ENCODE data around the gene ECHS1.
"Not testable (repeated sequence)": the region's sequence is repeated elsewhere in the genome, so short reads cannot be mapped to it uniquely, and the experiment has no call there.

The ECHS1 gene

DNA sequence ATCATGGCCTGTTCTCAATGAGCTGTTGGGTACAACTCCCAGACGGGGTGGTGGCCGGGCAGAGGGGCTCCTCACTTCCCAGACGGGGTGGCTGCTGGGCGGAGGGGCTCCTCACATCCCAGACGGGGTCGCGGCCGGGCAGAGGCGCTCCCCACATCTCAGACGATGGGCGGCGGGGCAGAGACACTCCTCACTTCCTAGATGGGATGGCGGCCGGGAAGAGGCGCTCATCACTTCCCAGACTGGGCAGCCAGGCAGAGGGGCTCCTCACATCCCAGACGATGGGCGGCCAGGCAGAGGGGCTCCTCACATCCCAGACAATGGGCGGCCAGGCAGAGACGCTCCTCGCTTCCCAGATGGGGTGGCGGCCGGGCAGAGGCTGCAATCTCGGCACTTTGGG is 41.2 kb upstream of the ECHS1 start:
- H3K14ac ChIP-seq (ENCODE audit: low read length); H3K23ac ChIP-seq (ENCODE audit: low read length); H3K4ac ChIP-seq (ENCODE audit: low read depth, low read length); H2BK120ac ChIP-seq (ENCODE audit: insufficient read depth, low read length, poor library complexity); H2AK5ac ChIP-seq (ENCODE audit: low read length); H4K12ac ChIP-seq (ENCODE audit: low read depth, low read length); H3K27me3 ChIP-seq (ENCODE audit: insufficient read depth, low read length); H3K4me2 ChIP-seq (ENCODE audit: low read length); H3K27ac ChIP-seq (ENCODE audit: low read depth, low read length); H3K79me2 ChIP-seq (ENCODE audit: control insufficient read depth, insufficient read depth, low read length, poor library complexity); H2BK12ac ChIP-seq (ENCODE audit: low read length); H3K18ac ChIP-seq (ENCODE audit: low read length); H4K8ac ChIP-seq (ENCODE audit: low read depth, low read length); H3K4me3 ChIP-seq (ENCODE audit: low read depth, low read length); H3K4me1 ChIP-seq (ENCODE audit: control insufficient read depth in 1 of 2, insufficient read depth in 2 of 2, low read length in 2 of 2); H2AFZ ChIP-seq (ENCODE audit: insufficient read depth, low read length, poor library complexity); H4K91ac ChIP-seq (ENCODE audit: low read depth, low read length); H3K79me1 ChIP-seq (ENCODE audit: low read length); H3K9ac ChIP-seq (ENCODE audit: low read length); H3K9me3 ChIP-seq (ENCODE audit: insufficient read depth, low read depth, low read length); H2BK5ac ChIP-seq (ENCODE audit: low read depth, low read length, poor library complexity); DNase-seq: not testable (repeated sequence)
- WGBS (ENCODE audit: extremely low coverage, insufficient coverage, insufficient read length) = no CpG with 5 or more reads among the region's 23 CpGs
- peaks cover 25 to 29% of the 10 kb centered on the region in 2 experiments for H3K36me3 ChIP-seq (ENCODE audit: control insufficient read depth in 1 of 2, insufficient read depth in 2 of 2, low read length in 2 of 2)

DNA sequence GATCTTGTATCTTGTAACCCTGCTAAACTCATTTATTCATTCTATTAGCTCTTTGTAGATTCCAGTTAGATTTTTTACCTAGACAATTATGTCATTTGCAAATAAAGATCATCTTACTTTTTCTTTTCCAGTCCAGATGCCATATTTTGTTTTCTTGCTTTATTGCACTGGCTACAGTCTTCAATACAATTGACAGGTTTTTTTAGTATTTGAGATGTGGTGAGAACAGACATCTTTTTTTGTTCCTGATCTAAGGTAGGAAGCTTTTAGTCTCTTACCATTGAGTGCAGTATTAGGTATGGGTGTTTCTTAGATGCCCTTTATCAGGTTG is 39.2 kb upstream of the ECHS1 start:
- no peak for DNase-seq
- Histone ChIP-seq H2BK5ac (ENCODE audit: low read depth, low read length, poor library complexity) (no peak overlapping the region), H3K36me3 (ENCODE audit: control insufficient read depth in 1 of 2, insufficient read depth in 2 of 2, low read length in 2 of 2) (peaks cover 18 to 19% of the 10 kb centered on the region in 2 experiments), H3K4me3 (ENCODE audit: low read depth, low read length) (no peak overlapping the region), H2AFZ (ENCODE audit: insufficient read depth, low read length, poor library complexity) (no peak overlapping the region), H3K4me2 (ENCODE audit: low read length) (no peak overlapping the region), H3K9me3 (ENCODE audit: insufficient read depth, low read depth, low read length) (peaks cover 8% of the 10 kb centered on the region), H2BK12ac (ENCODE audit: low read length) (no peak overlapping the region), H3K4ac (ENCODE audit: low read depth, low read length) (no peak overlapping the region), H4K8ac (ENCODE audit: low read depth, low read length) (no peak overlapping the region), H4K12ac (ENCODE audit: low read depth, low read length) (no peak overlapping the region), H3K79me2 (ENCODE audit: control insufficient read depth, insufficient read depth, low read length, poor library complexity) (no peaks in the 10 kb centered on the region), H3K27me3 (ENCODE audit: insufficient read depth, low read length) (no peaks in the 10 kb centered on the region), H3K79me1 (ENCODE audit: low read length) (no peaks in the 10 kb centered on the region), H3K4me1 (ENCODE audit: control insufficient read depth in 1 of 2, insufficient read depth in 2 of 2, low read length in 2 of 2) (no peaks in the 10 kb centered on the region), H2BK120ac (ENCODE audit: insufficient read depth, low read length, poor library complexity) (no peak overlapping the region), H3K27ac (ENCODE audit: low read depth, low read length) (no peak overlapping the region), H3K9ac (ENCODE audit: low read length) (no peak overlapping the region), H4K91ac (ENCODE audit: low read depth, low read length) (no peak overlapping the region), H3K23ac (ENCODE audit: low read length) (no peak overlapping the region), H3K18ac (ENCODE audit: low read length) (no peak overlapping the region), H2AK5ac (ENCODE audit: low read length) (no peak overlapping the region), H3K14ac (ENCODE audit: low read length) (no peak overlapping the region)

DNA sequence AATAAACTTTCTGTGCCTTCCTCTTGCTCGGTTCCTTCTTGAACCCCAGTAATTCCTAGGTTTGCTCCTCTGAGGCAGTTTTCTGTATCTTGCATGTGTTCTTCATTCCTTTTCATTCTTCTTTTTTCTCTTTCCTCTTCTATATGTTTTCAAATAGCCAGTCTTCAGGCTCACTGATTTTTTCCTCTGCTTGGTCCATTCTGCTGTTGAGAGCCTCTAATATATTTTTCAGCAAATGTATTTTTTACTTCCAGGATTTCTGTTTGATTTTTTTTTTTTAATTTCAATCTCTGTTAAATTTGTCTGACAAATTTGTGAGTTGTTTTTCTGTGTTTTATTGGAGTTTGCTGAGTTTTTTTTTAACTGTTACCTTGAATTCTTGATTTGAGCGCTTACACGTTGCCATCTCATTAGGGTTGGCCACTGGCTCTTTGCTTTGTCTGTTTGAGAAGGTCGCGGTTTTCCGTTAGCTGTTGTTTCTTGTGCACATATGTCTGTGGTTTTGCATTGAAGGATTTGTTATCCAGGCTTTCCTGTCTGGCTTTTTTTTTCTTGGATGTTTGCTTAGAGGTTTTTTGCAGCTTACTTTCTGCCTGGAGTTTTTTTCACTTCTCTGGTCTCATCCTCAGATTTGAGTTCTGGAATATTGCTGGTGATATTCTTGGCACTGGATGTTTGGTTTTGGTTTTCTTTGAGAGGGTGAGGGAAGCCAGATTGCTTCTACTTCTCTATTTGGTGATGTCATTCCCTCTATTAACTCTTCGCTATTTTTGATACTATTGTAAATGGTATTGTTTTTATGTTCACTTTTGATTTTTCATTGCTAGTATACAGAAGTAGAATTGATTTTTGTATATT is 38.6 kb upstream of the ECHS1 start:
- H2AK5ac ChIP-seq (ENCODE audit: low read length) = no peak overlapping the region
- H3K79me1 ChIP-seq (ENCODE audit: low read length) = no peaks in the 10 kb centered on the region
- H3K27me3 ChIP-seq (ENCODE audit: insufficient read depth, low read length) = no peaks in the 10 kb centered on the region
- H2BK120ac ChIP-seq (ENCODE audit: insufficient read depth, low read length, poor library complexity) = no peak overlapping the region
- H3K4ac ChIP-seq (ENCODE audit: low read depth, low read length) = no peak overlapping the region
- H3K18ac ChIP-seq (ENCODE audit: low read length) = no peak overlapping the region
- H3K27ac ChIP-seq (ENCODE audit: low read depth, low read length) = no peak overlapping the region
- H2BK12ac ChIP-seq (ENCODE audit: low read length) = no peak overlapping the region
- no peak for DNase-seq
- H3K36me3 ChIP-seq (ENCODE audit: control insufficient read depth in 1 of 2, insufficient read depth in 2 of 2, low read length in 2 of 2) = peaks cover 18 to 19% of the 10 kb centered on the region in 2 experiments
- no peak overlapping the region for H3K4me3 ChIP-seq (ENCODE audit: low read depth, low read length)
- H4K12ac ChIP-seq (ENCODE audit: low read depth, low read length) = no peak overlapping the region
- H4K91ac ChIP-seq (ENCODE audit: low read depth, low read length) = no peak overlapping the region
- no peaks in the 10 kb centered on the region for H3K4me1 ChIP-seq (ENCODE audit: control insufficient read depth in 1 of 2, insufficient read depth in 2 of 2, low read length in 2 of 2)
- H4K8ac ChIP-seq (ENCODE audit: low read depth, low read length) = no peak overlapping the region
- no peaks in the 10 kb centered on the region for H3K79me2 ChIP-seq (ENCODE audit: control insufficient read depth, insufficient read depth, low read length, poor library complexity)
- no peak overlapping the region for H2BK5ac ChIP-seq (ENCODE audit: low read depth, low read length, poor library complexity)
- no peak overlapping the region for H3K14ac ChIP-seq (ENCODE audit: low read length)
- H3K23ac ChIP-seq (ENCODE audit: low read length) = no peak overlapping the region
- peaks cover 8% of the 10 kb centered on the region for H3K9me3 ChIP-seq (ENCODE audit: insufficient read depth, low read depth, low read length)
- WGBS (ENCODE audit: extremely low coverage, insufficient coverage, insufficient read length) = no CpG with 5 or more reads among the region's 7 CpGs
- no peak overlapping the region for H3K4me2 ChIP-seq (ENCODE audit: low read length)
- H2AFZ ChIP-seq (ENCODE audit: insufficient read depth, low read length, poor library complexity) = no peak overlapping the region
- no peak overlapping the region for H3K9ac ChIP-seq (ENCODE audit: low read length)

DNA sequence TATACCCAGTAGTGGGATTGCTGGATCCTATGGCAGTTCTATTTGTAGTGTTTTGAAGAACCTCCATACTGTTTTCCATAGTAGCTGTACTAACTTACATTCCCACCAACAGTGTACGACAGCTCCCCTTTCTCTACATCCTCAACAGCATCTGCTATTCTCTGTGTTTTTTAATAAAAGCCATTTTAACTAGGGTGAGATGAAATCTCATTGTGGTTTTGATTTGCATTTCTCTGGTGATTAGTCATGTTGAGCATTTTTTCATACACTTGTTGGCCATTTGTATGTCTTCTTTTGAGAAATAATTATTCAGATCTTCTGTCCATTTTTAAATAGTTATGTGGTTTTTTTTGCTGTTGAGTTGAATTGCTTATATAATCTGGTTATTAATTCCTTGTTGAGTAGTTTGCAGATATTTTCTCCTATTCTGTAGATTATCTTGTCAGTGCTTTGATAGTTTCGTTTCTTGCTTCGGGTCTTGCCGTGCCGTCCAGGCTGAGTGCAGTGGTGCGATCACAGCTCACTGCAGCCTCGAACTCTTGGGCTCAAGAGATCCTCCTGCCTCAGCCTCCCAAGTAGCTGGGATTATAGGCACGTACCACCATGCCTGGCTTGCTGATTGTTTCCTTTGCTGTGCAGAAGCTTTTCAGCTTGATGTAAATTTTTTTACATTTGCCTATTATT is 32.8 kb upstream of the ECHS1 start:
- Histone ChIP-seq H3K4me3 (ENCODE audit: low read depth, low read length) (no peak overlapping the region), H3K18ac (ENCODE audit: low read length) (no peak overlapping the region), H4K91ac (ENCODE audit: low read depth, low read length) (no peak overlapping the region), H3K14ac (ENCODE audit: low read length) (no peak overlapping the region), H2AK5ac (ENCODE audit: low read length) (no peak overlapping the region), H2BK5ac (ENCODE audit: low read depth, low read length, poor library complexity) (no peak overlapping the region), H3K36me3 (ENCODE audit: control insufficient read depth in 1 of 2, insufficient read depth in 2 of 2, low read length in 2 of 2) (peaks cover 28 to 35% of the 10 kb centered on the region in 2 experiments), H2BK12ac (ENCODE audit: low read length) (no peak overlapping the region), H4K8ac (ENCODE audit: low read depth, low read length) (no peak overlapping the region), H3K23ac (ENCODE audit: low read length) (no peak overlapping the region), H3K27me3 (ENCODE audit: insufficient read depth, low read length) (no peaks in the 10 kb centered on the region), H3K79me2 (ENCODE audit: control insufficient read depth, insufficient read depth, low read length, poor library complexity) (no peaks in the 10 kb centered on the region), H2BK120ac (ENCODE audit: insufficient read depth, low read length, poor library complexity) (no peak overlapping the region), H3K4ac (ENCODE audit: low read depth, low read length) (no peak overlapping the region), H3K4me2 (ENCODE audit: low read length) (no peak overlapping the region), H3K79me1 (ENCODE audit: low read length) (no peaks in the 10 kb centered on the region), H3K4me1 (ENCODE audit: control insufficient read depth in 1 of 2, insufficient read depth in 2 of 2, low read length in 2 of 2) (peaks cover 0 to 3% of the 10 kb centered on the region in 2 experiments), H3K9ac (ENCODE audit: low read length) (no peak overlapping the region), H2AFZ (ENCODE audit: insufficient read depth, low read length, poor library complexity) (no peak overlapping the region), H3K27ac (ENCODE audit: low read depth, low read length) (no peak overlapping the region), H3K9me3 (ENCODE audit: insufficient read depth, low read depth, low read length) (peaks cover 2% of the 10 kb centered on the region), H4K12ac (ENCODE audit: low read depth, low read length) (no peak overlapping the region)
- no CpG with 5 or more reads among the region's 8 CpGs for WGBS (ENCODE audit: extremely low coverage, insufficient coverage, insufficient read length)
- DNase-seq = no peak

All from trophoblast cell (in vitro differentiated cells and primary cell).